HG02870 (cell line): Measurements from ENCODE around the gene SAMD11.

Source experiments
- ATAC-seq: cut with Tn5 transposase; IDR thresholded peaks from one replicate; pipeline ENCODE4 v1.9.1; 2021; ENCODE audit warnings: mild to moderate bottlenecking, moderate library complexity; ENCODE audit not compliant: unreplicated experiment

The SAMD11 gene

GRCh38 chr1:992362-992761 is 68.6 kb downstream of the SAMD11 start:
- ATAC-seq = no peak

GRCh38 chr1:993379-993995 is 69.8 kb downstream of the SAMD11 start:
- no peak for ATAC-seq
